SW480 (cell line): ENCODE data around the gene ZBTB20.

Experiments
- DNase-seq: peaks from one replicate; pipeline ENCODE4 v3.0.0-alpha.2; 2016; ENCODE audit warnings: low spot score

Gene ZBTB20

GRCh38 chr3:114284644-114285043 lies 862.4 kb downstream of the ZBTB20 start:
- DNase-seq, result no peak
